Sigmoid colon (tissue), 7 donors: Measurements from ENCODE around the gene TAF8. TPM values are rescaled to one million over a fixed set of nuclear protein-coding genes. Genes with fewer than 3 reads are reported as not detected.
A peak's percentile ranks its signal among the peaks of the same experiment; 100 is the strongest.

Experiments
- DNase-seq: peaks from one replicate; pipeline ENCODE4 v3.0.0-alpha.2; 2019
- H3K27ac ChIP-seq, 4 donors: fragments of 200-600 bp; sonication (generic); one replicate each; pipeline ENCODE4 v1.5.1; 2016 to 2019; ENCODE audit warnings: mild to moderate bottlenecking in 1 of 4
- H3K27me3 ChIP-seq, 3 donors: fragments of 200-600 bp; sonication (generic); one replicate each; pipeline ENCODE4 v1.5.1; 2019; ENCODE audit warnings: mild to moderate bottlenecking in 1 of 3
- H3K36me3 ChIP-seq, 4 donors: fragments of 200-600 bp; sonication (generic); one replicate each; pipeline ENCODE4 v1.5.1; 2016 to 2019
- H3K4me1 ChIP-seq, 4 donors: fragments of 200-600 bp; sonication (generic); one replicate each; pipeline ENCODE4 v1.5.1; 2017 to 2019
- H3K4me3 ChIP-seq, 4 donors: fragments of 200-600 bp; sonication (generic); one replicate each; pipeline ENCODE4 v1.5.1; 2017 to 2019; ENCODE audit warnings: mild to moderate bottlenecking in 2 of 4, moderate library complexity in 1 of 4
- H3K9me3 ChIP-seq, 4 donors: fragments of 200-600 bp in 3 of 4; sonication (generic) in 3 of 4; one replicate each; pipeline versions ENCODE4 v1.5.1 to v1.6.1; 2013 to 2019
- CTCF ChIP-seq, 4 experiments: fragments of 450-650 bp in 3 of 4; fragments of 200-600 bp in 1 of 4; IDR thresholded peaks; one replicate each; pipeline ENCODE4 v1.5.1; 2016 to 2019; ENCODE audit warnings: antibody characterized with exemption in 4 of 4, mild to moderate bottlenecking in 3 of 4, moderate library complexity in 2 of 4
- EP300 ChIP-seq, 4 donors: sonication (generic); formaldehyde crosslinking; IDR thresholded peaks; one replicate each; pipeline ENCODE4 v1.6.1; 2017; ENCODE audit warnings: antibody characterized with exemption in 4 of 4
- POLR2A ChIP-seq, 2 donors: fragments of 450-650 bp; IDR thresholded peaks; one replicate each; pipeline ENCODE4 v1.6.1; 2016; ENCODE audit warnings: antibody characterized with exemption in 2 of 2, mild to moderate bottlenecking in 2 of 2, moderate library complexity in 2 of 2
- POLR2AphosphoS5 ChIP-seq, 4 donors: sonication (generic); formaldehyde crosslinking; IDR thresholded peaks; one replicate each; pipeline ENCODE4 v1.6.1; 2017; ENCODE audit warnings: antibody characterized with exemption in 4 of 4
- WGBS, 2 donors: extraction: QIAGEN DNeasy Blood & Tissue Kit; methylation state at CpG; one replicate each; pipeline ENCODE4 v1.1.7; 2013; 5-methylcytosine and 5-hydroxymethylcytosine counted together
- intact Hi-C: fragments of 100-400 bp; cut with DNase I; formaldehyde crosslinking; loops from one replicate; pipeline ENCODE4 v1.15.1; 2023
- polyA plus RNA-seq, 3 donors: library from polyadenylated mRNA; stranded (reverse); fragments of 200-250 nt; gene quantifications; one replicate each; pipeline ENCODE4 v1.2.3, GENCODE V29; 2013
- total RNA-seq, 4 donors: library from RNA; depleted of rRNA; stranded (reverse); fragments of >200 nt; gene quantifications; one replicate each; pipeline ENCODE4 v1.1.0, GENCODE V29; 2016
- donor health status: healthy with polysubstance abuse.
- donor health status: Bipolar disorder and iron deficiency.
- donor health status: healthy.

The TAF8 gene
- total and polyA plus RNA-seq, 7 donors, result 4.9 to 30.7 (median 20.3) TPM

- H3K36me3 ChIP-seq, result no peaks in the 10 kb centered on the region
Observed at GRCh38 chr6:42108071-42108470, 57.7 kb downstream of the TAF8 start.

GRCh38 chr6:42110683-42111082, 60.4 kb downstream of the TAF8 start:
- H3K27ac ChIP-seq, result no peak overlapping the region
- no peaks in the 10 kb centered on the region for H3K36me3 ChIP-seq
- H3K9me3 ChIP-seq, result no peaks in the 10 kb centered on the region
- WGBS, 2 donors, result 80 to 81% methylated on average over 3 of the region's 3 CpGs
- intact Hi-C loops, result no loop called here
- peaks cover 0 to 10% (median 0%) of the 10 kb centered on the region in 3 donors for H3K27me3 ChIP-seq
- no peak overlapping the region for H3K4me3 ChIP-seq
- TF ChIP-seq CTCF (IDR thresholded peaks at IDR 0.05) (no peak), EP300 (IDR thresholded peaks at IDR 0.05) (no peak), POLR2A (IDR thresholded peaks at IDR 0.05) (no peak)
- DNase-seq, result no peak
- no peaks in the 10 kb centered on the region for H3K4me1 ChIP-seq

More at GRCh38 chr6:42108071-42108470, 57.7 kb downstream of the TAF8 start:
- TF ChIP-seq POLR2A (IDR thresholded peaks at IDR 0.05) (no peak), CTCF (IDR thresholded peaks at IDR 0.05) (no peak), POLR2AphosphoS5 (IDR thresholded peaks at IDR 0.05) (no peak), EP300 (IDR thresholded peaks at IDR 0.05) (no peak)
- Histone ChIP-seq H3K4me3 (no peak overlapping the region), H3K27me3 (peaks cover 0 to 30% (median 9%) of the 10 kb centered on the region in 3 donors), H3K4me1 (peaks cover 0 to 17% (median 11%) of the 10 kb centered on the region in 4 donors), H3K9me3 (no peaks in the 10 kb centered on the region), H3K27ac (no peak overlapping the region)
- DNase-seq, result no peak
- intact Hi-C loops, result no loop called here
- WGBS, 2 donors, result 94 to 96% methylated on average over 2 of the region's 2 CpGs

GRCh38 chr6:42112351-42112750, 62.0 kb downstream of the TAF8 start:
- H3K27me3 ChIP-seq, result no peaks in the 10 kb centered on the region
- TF ChIP-seq CTCF (IDR thresholded peaks at IDR 0.05) (no peak), POLR2A (IDR thresholded peaks at IDR 0.05) (no peak), EP300 (IDR thresholded peaks at IDR 0.05) (no peak), POLR2AphosphoS5 (IDR thresholded peaks at IDR 0.05) (no peak)
- no peaks in the 10 kb centered on the region for H3K9me3 ChIP-seq
- no peaks in the 10 kb centered on the region for H3K4me1 ChIP-seq
- DNase-seq, result no peak
- no peak overlapping the region for H3K4me3 ChIP-seq
- intact Hi-C loops, result no loop called here
- no peak overlapping the region for H3K27ac ChIP-seq
- WGBS, 2 donors, result 92 to 100% methylated on average over 1 of the region's 1 CpG
- no peaks in the 10 kb centered on the region for H3K36me3 ChIP-seq

GRCh38 chr6:42113936-42114636, 63.8 kb downstream of the TAF8 start:
- no peak for TF ChIP-seq CTCF (IDR thresholded peaks at IDR 0.05)
- TF ChIP-seq POLR2A (IDR thresholded peaks at IDR 0.05), result no peak
- no peak for DNase-seq
- H3K27me3 ChIP-seq, result no peaks in the 10 kb centered on the region
- peaks cover 0 to 6% (median 3%) of the 10 kb centered on the region in 4 donors for H3K4me1 ChIP-seq
- H3K9me3 ChIP-seq, result no peaks in the 10 kb centered on the region
- WGBS, 2 donors, result 16 to 63% methylated on average over 5 of the region's 5 CpGs
- intact Hi-C loops, result no loop called here
- no peak overlapping the region for H3K4me3 ChIP-seq
- no peaks in the 10 kb centered on the region for H3K36me3 ChIP-seq
- H3K27ac ChIP-seq, result no peak overlapping the region

- Histone ChIP-seq H3K27ac (peak overlapping the region in 2 of 4 donors; percentile 36 to 42), H3K9me3 (no peaks in the 10 kb centered on the region), H3K27me3 (no peaks in the 10 kb centered on the region), H3K36me3 (no peaks in the 10 kb centered on the region), H3K4me1 (peaks cover 0 to 6% (median 3%) of the 10 kb centered on the region in 4 donors), H3K4me3 (no peak overlapping the region)
- intact Hi-C loops, result no loop called here
- no peak for DNase-seq
- TF ChIP-seq EP300 (IDR thresholded peaks at IDR 0.05) (no peak), CTCF (IDR thresholded peaks at IDR 0.05) (no peak), POLR2AphosphoS5 (IDR thresholded peaks at IDR 0.05) (no peak), POLR2A (IDR thresholded peaks at IDR 0.05) (no peak)
- 20 to 70% methylated on average over 3 of the region's 3 CpGs for WGBS, 2 donors
Observed at GRCh38 chr6:42117843-42118161, 67.5 kb downstream of the TAF8 start.
